Osteocyte (in vitro differentiated cells): ENCODE results near the gene BRICD5. TPM values are rescaled to one million over a fixed set of nuclear protein-coding genes. Genes with fewer than 3 reads are reported as not detected.

Source experiments
- DNase-seq: peaks from one replicate; pipeline ENCODE4 v3.0.0; 2021; ENCODE audit warnings: mixed read lengths; ENCODE audit not compliant: unreplicated experiment; ENCODE audit errors: extremely low spot score
- H3K27ac Mint-ChIP-seq: one replicate; pipeline ENCODE4 v1.8.0; 2021; ENCODE audit warnings: mild to moderate bottlenecking, mixed read lengths; ENCODE audit not compliant: unreplicated experiment
- H3K27me3 Mint-ChIP-seq: one replicate; pipeline ENCODE4 v1.8.0; 2021; ENCODE audit warnings: mixed read lengths; ENCODE audit not compliant: unreplicated experiment
- H3K36me3 Mint-ChIP-seq: one replicate; pipeline ENCODE4 v1.8.0; 2021; ENCODE audit warnings: mixed read lengths; ENCODE audit not compliant: unreplicated experiment
- H3K4me1 Mint-ChIP-seq: one replicate; pipeline ENCODE4 v1.8.0; 2021; ENCODE audit warnings: mixed read lengths; ENCODE audit not compliant: unreplicated experiment
- H3K4me3 Mint-ChIP-seq: one replicate; pipeline ENCODE4 v1.8.0; 2021; ENCODE audit warnings: mild to moderate bottlenecking, moderate library complexity, mixed read lengths; ENCODE audit not compliant: unreplicated experiment
- H3K9me3 Mint-ChIP-seq: one replicate; pipeline ENCODE4 v1.8.0; 2021; ENCODE audit warnings: mixed read lengths; ENCODE audit not compliant: unreplicated experiment
- CTCF ChIP-seq: fragments of 200-600 bp; sonication (generic); IDR thresholded peaks from 2 replicates; pipeline ENCODE4 v1.5.0; 2021; ENCODE audit warnings: antibody characterized with exemption, mild to moderate bottlenecking, moderate library complexity
- total RNA-seq: library from RNA; stranded (reverse); gene quantifications from 2 replicates; pipeline ENCODE4 v1.2.1, GENCODE V29; 2021

BRICD5 gene
- total RNA-seq, 1 donor from 2014 or later: 6.6 TPM

- H3K27me3 Mint-ChIP-seq: peaks cover 11% of the 10 kb centered on the region
- no peak overlapping the region for H3K27ac Mint-ChIP-seq
- no peaks in the 10 kb centered on the region for H3K36me3 Mint-ChIP-seq
- H3K4me3 Mint-ChIP-seq: no peak overlapping the region
- H3K4me1 Mint-ChIP-seq: no peaks in the 10 kb centered on the region
- H3K9me3 Mint-ChIP-seq: no peaks in the 10 kb centered on the region
- DNase-seq: no peak
- no peak for TF ChIP-seq CTCF
Observed at GRCh38 chr16:2194166-2194834, 16.4 kb downstream of the BRICD5 start.

- no peak for DNase-seq
- Mint-ChIP-seq H3K27ac (no peak overlapping the region), H3K27me3 (peaks cover 6% of the 10 kb centered on the region), H3K4me1 (no peaks in the 10 kb centered on the region), H3K9me3 (no peaks in the 10 kb centered on the region), H3K4me3 (no peak overlapping the region), H3K36me3 (no peaks in the 10 kb centered on the region)
- no peak for TF ChIP-seq CTCF
Observed at GRCh38 chr16:2191446-2191706, 19.3 kb downstream of the BRICD5 start.

GRCh38 chr16:2190659-2191445 lies 19.8 kb downstream of the BRICD5 start:
- Mint-ChIP-seq H3K4me1 (no peaks in the 10 kb centered on the region), H3K9me3 (no peaks in the 10 kb centered on the region), H3K36me3 (no peaks in the 10 kb centered on the region), H3K4me3 (no peak overlapping the region), H3K27ac (no peak overlapping the region), H3K27me3 (peaks cover 6% of the 10 kb centered on the region)
- no peak for TF ChIP-seq CTCF
- DNase-seq: no peak

- no peak for DNase-seq
- no peaks in the 10 kb centered on the region for H3K36me3 Mint-ChIP-seq
- H3K4me1 Mint-ChIP-seq: no peaks in the 10 kb centered on the region
- H3K27ac Mint-ChIP-seq: no peak overlapping the region
- H3K27me3 Mint-ChIP-seq: peaks cover 6% of the 10 kb centered on the region
- H3K9me3 Mint-ChIP-seq: no peaks in the 10 kb centered on the region
- no peak overlapping the region for H3K4me3 Mint-ChIP-seq
- TF ChIP-seq CTCF: no peak
Observed at GRCh38 chr16:2190002-2190658, 20.5 kb downstream of the BRICD5 start.

GRCh38 chr16:2189252-2189893 lies 21.3 kb downstream of the BRICD5 start:
- H3K9me3 Mint-ChIP-seq: no peaks in the 10 kb centered on the region
- H3K36me3 Mint-ChIP-seq: no peaks in the 10 kb centered on the region
- DNase-seq: no peak
- H3K4me3 Mint-ChIP-seq: no peak overlapping the region
- no peak for TF ChIP-seq CTCF
- no peaks in the 10 kb centered on the region for H3K27me3 Mint-ChIP-seq
- no peak overlapping the region for H3K27ac Mint-ChIP-seq
- no peaks in the 10 kb centered on the region for H3K4me1 Mint-ChIP-seq
